Mesenchymal stem cell (in vitro differentiated cells and primary cell): Measurements from ENCODE around the gene ZNF487.

Source experiments
- DNase-seq: peaks from one replicate; pipeline ENCODE4 v3.0.0-alpha.2; 2013
- H2AFZ ChIP-seq: one replicate; pipeline ENCODE4 v1.6.1; 2013; ENCODE audit warnings: low read depth, mild to moderate bottlenecking, control low read depth, inconsistent platforms, low read length, moderate library complexity
- H2AK5ac ChIP-seq: 2 replicates; pipeline ENCODE4 v1.6.1; 2013; ENCODE audit warnings: low read length, moderate library complexity, mild to moderate bottlenecking, inconsistent platforms; ENCODE audit not compliant: severe bottlenecking
- H2BK120ac ChIP-seq: one replicate; pipeline ENCODE4 v1.6.1; 2013; ENCODE audit warnings: low read depth, mild to moderate bottlenecking, inconsistent platforms, low read length, moderate library complexity
- H2BK12ac ChIP-seq, 2 experiments: one replicate each; pipeline ENCODE4 v1.6.1; 2013; ENCODE audit warnings: inconsistent platforms in 2 of 2, low read length in 2 of 2, mild to moderate bottlenecking in 2 of 2, moderate library complexity in 2 of 2, control low read depth in 1 of 2
- H2BK15ac ChIP-seq: one replicate; pipeline ENCODE4 v1.6.1; 2013; ENCODE audit warnings: mild to moderate bottlenecking, low read depth, inconsistent platforms; ENCODE audit not compliant: poor library complexity, severe bottlenecking
- H2BK5ac ChIP-seq: 2 replicates; pipeline ENCODE4 v1.6.1; 2013; ENCODE audit warnings: low read depth, mild to moderate bottlenecking, low read length, control low read depth, inconsistent platforms; ENCODE audit not compliant: poor library complexity, severe bottlenecking
- H3K14ac ChIP-seq, 2 experiments: one replicate each; pipeline ENCODE4 v1.6.1; 2013; ENCODE audit warnings: inconsistent platforms in 2 of 2, low read length in 2 of 2, control low read depth in 1 of 2, mild to moderate bottlenecking in 1 of 2, moderate library complexity in 1 of 2
- H3K18ac ChIP-seq, 2 experiments: one replicate each; pipeline ENCODE4 v1.6.1; 2013; ENCODE audit warnings: inconsistent platforms in 2 of 2, low read length in 2 of 2, control low read depth in 1 of 2, low read depth in 1 of 2, mild to moderate bottlenecking in 1 of 2
- H3K23ac ChIP-seq, 2 experiments: one replicate each; pipeline ENCODE4 v1.6.1; 2013; ENCODE audit warnings: inconsistent platforms in 2 of 2, low read length in 2 of 2, mild to moderate bottlenecking in 2 of 2, moderate library complexity in 2 of 2, control low read depth in 1 of 2
- H3K27ac ChIP-seq: 2 replicates; pipeline ENCODE4 v1.5.1; 2013; ENCODE audit warnings: mild to moderate bottlenecking, moderate library complexity, low read length, control low read depth, inconsistent platforms; ENCODE audit not compliant: poor library complexity, severe bottlenecking
- H3K27me3 ChIP-seq, 2 experiments: 2 replicates each; pipeline versions ENCODE4 v1.6.1 to v1.7.0; 2013; ENCODE audit warnings: low read length in 2 of 2, mild to moderate bottlenecking in 2 of 2, moderate library complexity in 2 of 2, control low read depth in 1 of 2, inconsistent platforms in 1 of 2; ENCODE audit not compliant: control insufficient read depth in 1 of 2, insufficient read depth in 1 of 2
- H3K36me3 ChIP-seq, 2 experiments: 2 replicates each; pipeline versions ENCODE4 v1.6.1 to v1.7.0; 2013; ENCODE audit warnings: low read length in 2 of 2, control low read depth in 1 of 2, inconsistent platforms in 1 of 2, low read depth in 1 of 2, mild to moderate bottlenecking in 1 of 2; ENCODE audit not compliant: insufficient read depth in 2 of 2, control insufficient read depth in 1 of 2
- H3K4ac ChIP-seq, 2 experiments: one replicate each; pipeline ENCODE4 v1.6.1; 2013; ENCODE audit warnings: inconsistent platforms in 2 of 2, low read length in 2 of 2, mild to moderate bottlenecking in 2 of 2, moderate library complexity in 2 of 2, control low read depth in 1 of 2, low read depth in 1 of 2
- H3K4me1 ChIP-seq: 2 replicates; pipeline ENCODE4 v1.6.1; 2013; ENCODE audit warnings: low read depth, low read length, control low read depth; ENCODE audit not compliant: control insufficient read depth, insufficient read depth
- H3K4me2 ChIP-seq: 2 replicates; pipeline ENCODE4 v1.6.1; 2013; ENCODE audit warnings: low read length, mild to moderate bottlenecking, inconsistent platforms; ENCODE audit not compliant: poor library complexity, severe bottlenecking
- H3K4me3 ChIP-seq, 2 experiments: 2 replicates each; pipeline versions ENCODE4 v1.5.1 to v1.7.0; 2013; ENCODE audit warnings: low read length in 2 of 2, mild to moderate bottlenecking in 2 of 2, control low read depth in 1 of 2, low read depth in 1 of 2; ENCODE audit not compliant: insufficient read depth in 1 of 2
- H3K79me1 ChIP-seq: replicated peaks from 2 replicates; pipeline ENCODE4 v1.6.1; 2013; ENCODE audit warnings: mild to moderate bottlenecking, control low read depth, low read length, inconsistent platforms; ENCODE audit not compliant: poor library complexity, severe bottlenecking
- H3K9ac ChIP-seq: 2 replicates; pipeline ENCODE4 v1.7.0; 2013; ENCODE audit warnings: mild to moderate bottlenecking, low read length, moderate library complexity
- H3K9me3 ChIP-seq: 2 replicates; pipeline ENCODE4 v1.7.0; 2013; ENCODE audit warnings: mild to moderate bottlenecking, low read length; ENCODE audit not compliant: control insufficient read depth
- H4K8ac ChIP-seq: one replicate; pipeline ENCODE4 v1.6.1; 2013; ENCODE audit warnings: inconsistent platforms, mild to moderate bottlenecking, low read length, moderate library complexity
- H4K91ac ChIP-seq: one replicate; pipeline ENCODE4 v1.6.1; 2013; ENCODE audit warnings: mild to moderate bottlenecking, low read length, inconsistent platforms
- WGBS: methylation state at CpG from one replicate; pipeline ENCODE4 v1.1.7; 2013; ENCODE audit warnings: mixed read lengths; 5-methylcytosine and 5-hydroxymethylcytosine counted together

Gene ZNF487

DNA sequence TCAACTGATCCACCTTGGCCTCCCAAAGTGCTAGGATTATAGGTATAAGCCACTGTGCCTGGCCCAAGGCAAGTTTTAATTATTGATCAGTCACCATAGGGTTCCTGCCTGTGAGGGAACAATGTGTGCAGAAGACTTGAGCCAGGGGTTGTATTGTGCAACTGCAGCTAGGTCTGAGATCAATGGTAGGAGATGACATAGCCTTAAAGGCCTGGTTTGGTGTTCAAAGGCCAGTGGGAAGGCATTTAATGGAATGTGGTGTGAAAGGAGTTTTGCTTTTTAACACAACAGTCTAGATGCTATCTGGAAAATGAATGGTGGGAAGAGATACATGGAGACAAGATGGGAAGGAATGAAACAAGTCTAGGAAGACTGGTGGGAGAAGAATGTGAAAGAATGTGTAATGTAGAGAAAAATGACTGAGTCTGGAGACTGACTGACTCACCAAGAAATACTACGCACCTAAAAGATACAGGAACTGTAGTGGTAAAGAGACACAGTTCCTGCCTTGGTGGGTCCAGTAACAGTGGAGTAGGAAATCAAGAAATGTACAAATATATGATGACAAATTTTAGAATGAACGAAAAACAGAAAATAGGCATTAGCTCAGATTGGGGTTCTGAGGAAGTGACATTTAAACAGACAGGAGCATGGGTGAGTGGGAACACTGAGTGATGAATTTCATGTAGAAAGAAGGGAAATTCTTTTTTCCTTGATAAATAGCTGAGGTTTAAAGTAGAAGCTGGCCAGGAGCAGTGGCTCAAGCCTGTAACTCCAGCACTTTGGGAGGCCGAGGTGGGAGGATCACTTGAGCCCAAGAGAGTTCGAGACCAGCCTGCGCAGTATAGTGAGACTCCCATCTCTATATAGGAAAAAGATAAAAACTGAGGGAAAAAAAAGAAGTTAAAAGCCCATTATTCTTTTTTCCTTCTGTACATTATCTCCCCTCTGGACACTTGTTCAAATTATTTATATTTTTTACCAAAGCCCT lies 37.3 kb upstream of the ZNF487 start:
- H3K18ac ChIP-seq: peak overlapping the region in 1 of 2 experiments; percentile 60
- H2BK5ac ChIP-seq: no peak overlapping the region
- peak; percentile 74 for DNase-seq
- H2BK15ac ChIP-seq: no peak overlapping the region
- no peak overlapping the region for H3K14ac ChIP-seq
- no peak overlapping the region for H4K91ac ChIP-seq
- H4K8ac ChIP-seq: peak overlapping the region; percentile 49
- H3K27ac ChIP-seq: peak overlapping the region; percentile 16
- WGBS: 80% methylated on average over 3 of the region's 5 CpGs
- H3K9ac ChIP-seq: peak overlapping the region; percentile 9
- peaks cover 13 to 50% of the 10 kb centered on the region in 2 experiments for H3K36me3 ChIP-seq
- H2AK5ac ChIP-seq: no peak overlapping the region
- no peak overlapping the region for H3K4ac ChIP-seq
- no peak overlapping the region for H3K4me2 ChIP-seq
- H3K4me1 ChIP-seq: peaks cover 24% of the 10 kb centered on the region
- no peaks in the 10 kb centered on the region for H3K27me3 ChIP-seq
- no peaks in the 10 kb centered on the region for H3K9me3 ChIP-seq
- no peak overlapping the region for H3K23ac ChIP-seq
- H3K4me3 ChIP-seq: no peak overlapping the region
- no peaks in the 10 kb centered on the region for H3K79me1 ChIP-seq
- H2BK12ac ChIP-seq: no peak overlapping the region
- no peak overlapping the region for H2AFZ ChIP-seq
- no peak overlapping the region for H2BK120ac ChIP-seq

- no peak overlapping the region for H2AFZ ChIP-seq
- no peak overlapping the region for H3K14ac ChIP-seq
- H3K27ac ChIP-seq: peak overlapping the region; percentile 6
- H3K27me3 ChIP-seq: no peaks in the 10 kb centered on the region
- WGBS: no CpG with 5 or more reads among the region's 2 CpGs
- H2BK120ac ChIP-seq: no peak overlapping the region
- H3K9me3 ChIP-seq: no peaks in the 10 kb centered on the region
- H3K4ac ChIP-seq: no peak overlapping the region
- H4K8ac ChIP-seq: no peak overlapping the region
- no peaks in the 10 kb centered on the region for H3K79me1 ChIP-seq
- no peak overlapping the region for H3K4me2 ChIP-seq
- H2AK5ac ChIP-seq: no peak overlapping the region
- H3K4me1 ChIP-seq: peaks cover 22% of the 10 kb centered on the region
- H3K9ac ChIP-seq: peak overlapping the region; percentile 43
- no peak overlapping the region for H3K23ac ChIP-seq
- H2BK15ac ChIP-seq: no peak overlapping the region
- peaks cover 9 to 42% of the 10 kb centered on the region in 2 experiments for H3K36me3 ChIP-seq
- H3K4me3 ChIP-seq: no peak overlapping the region
- no peak overlapping the region for H4K91ac ChIP-seq
- DNase-seq: no peak
- H2BK12ac ChIP-seq: no peak overlapping the region
- no peak overlapping the region for H2BK5ac ChIP-seq
- no peak overlapping the region for H3K18ac ChIP-seq
Measured at GRCh38 chr10:43401627-43402026, 35.3 kb upstream of the ZNF487 start.

GRCh38 chr10:43402176-43402575 lies 34.7 kb upstream of the ZNF487 start:
- Histone ChIP-seq H4K8ac (no peak overlapping the region), H2AFZ (no peak overlapping the region), H3K27me3 (no peaks in the 10 kb centered on the region), H3K18ac (no peak overlapping the region), H3K9ac (peak overlapping the region; percentile 43), H2AK5ac (no peak overlapping the region), H3K4ac (no peak overlapping the region), H3K4me1 (peaks cover 22% of the 10 kb centered on the region), H3K9me3 (no peaks in the 10 kb centered on the region), H3K14ac (no peak overlapping the region), H2BK120ac (no peak overlapping the region), H3K79me1 (no peaks in the 10 kb centered on the region), H3K4me2 (no peak overlapping the region), H3K27ac (no peak overlapping the region), H2BK12ac (no peak overlapping the region), H3K36me3 (peaks cover 9 to 42% of the 10 kb centered on the region in 2 experiments), H2BK15ac (no peak overlapping the region), H2BK5ac (no peak overlapping the region), H4K91ac (no peak overlapping the region), H3K23ac (no peak overlapping the region), H3K4me3 (no peak overlapping the region)
- 61% methylated on average over 3 of the region's 4 CpGs for WGBS
- DNase-seq: no peak

- Histone ChIP-seq H2BK5ac (no peak overlapping the region), H3K27ac (no peak overlapping the region), H3K4ac (no peak overlapping the region), H2BK12ac (no peak overlapping the region), H3K9me3 (no peaks in the 10 kb centered on the region), H3K9ac (peak overlapping the region; percentile 43), H3K14ac (no peak overlapping the region), H2BK15ac (no peak overlapping the region), H2AFZ (no peak overlapping the region), H3K27me3 (no peaks in the 10 kb centered on the region), H2BK120ac (no peak overlapping the region), H3K4me1 (peaks cover 22% of the 10 kb centered on the region), H3K4me3 (no peak overlapping the region), H3K18ac (no peak overlapping the region), H3K36me3 (peaks cover 9 to 42% of the 10 kb centered on the region in 2 experiments), H3K79me1 (no peaks in the 10 kb centered on the region), H2AK5ac (no peak overlapping the region), H3K4me2 (no peak overlapping the region), H3K23ac (no peak overlapping the region), H4K91ac (no peak overlapping the region), H4K8ac (no peak overlapping the region)
- 97% methylated on average over 7 of the region's 7 CpGs for WGBS
- DNase-seq: no peak
Measured at GRCh38 chr10:43402880-43403452, 33.9 kb upstream of the ZNF487 start.
